DMS 273 treated with DMSO at 0.1 percent for 48 hours (cell line): ENCODE data around the gene PDE3B.
A peak's percentile ranks its signal among the peaks of the same experiment; 100 is the strongest.
"Not testable (repeated sequence)": the region's sequence is repeated elsewhere in the genome, so short reads cannot be mapped to it uniquely, and the experiment has no call there.

Experiments
- DNase-seq: peaks from one replicate; lab custom pipeline; 2025; lab: John Stamatoyannopoulos, UW

Gene PDE3B

GRCh38 chr11:14643697-14644225, at the start of gene PDE3B:
PDE3B (plus strand) TSS chr11:14643804; CDS start chr11:14644076, 272 bp downstream.
- DNase-seq: peak; percentile 41

GRCh38 chr11:14595261-14595660, 48.3 kb upstream of the PDE3B start:
- DNase-seq: not testable (repeated sequence)

- DNase-seq: no peak
Observed at GRCh38 chr11:14607713-14608112, 35.9 kb upstream of the PDE3B start.

GRCh38 chr11:14609902-14610301, 33.7 kb upstream of the PDE3B start:
- DNase-seq: no peak

- no peak for DNase-seq
Observed at GRCh38 chr11:14611939-14612338, 31.7 kb upstream of the PDE3B start.

GRCh38 chr11:14612694-14613093, 30.9 kb upstream of the PDE3B start:
- no peak for DNase-seq

GRCh38 chr11:14614091-14614622, 29.4 kb upstream of the PDE3B start:
- DNase-seq: no peak

- DNase-seq: no peak
Observed at GRCh38 chr11:14617241-14618027, 26.2 kb upstream of the PDE3B start.

GRCh38 chr11:14618060-14618459, 25.5 kb upstream of the PDE3B start:
- no peak for DNase-seq

GRCh38 chr11:14619603-14620531, 23.7 kb upstream of the PDE3B start:
- no peak for DNase-seq

- DNase-seq: no peak
Observed at GRCh38 chr11:14622223-14622954, 21.2 kb upstream of the PDE3B start.

- no peak for DNase-seq
Observed at GRCh38 chr11:14623036-14623435, 20.6 kb upstream of the PDE3B start.

GRCh38 chr11:14625586-14626205, 17.9 kb upstream of the PDE3B start:
- no peak for DNase-seq

- no peak for DNase-seq
Observed at GRCh38 chr11:14626650-14627049, 17.0 kb upstream of the PDE3B start.

- DNase-seq: not testable (repeated sequence)
Observed at GRCh38 chr11:14633506-14634224, 9.9 kb upstream of the PDE3B start.

GRCh38 chr11:14634813-14635212, 8.8 kb upstream of the PDE3B start:
- DNase-seq: no peak

- DNase-seq: no peak
Observed at GRCh38 chr11:14635546-14635945, 8.1 kb upstream of the PDE3B start.

GRCh38 chr11:14636119-14636518, 7.5 kb upstream of the PDE3B start:
- DNase-seq: no peak

- DNase-seq: no peak
Observed at GRCh38 chr11:14637868-14638409, 5.7 kb upstream of the PDE3B start.

- DNase-seq: no peak
Observed at GRCh38 chr11:14638561-14638960, 5.0 kb upstream of the PDE3B start.
